Subcutaneous abdominal adipose tissue (tissue), 5 donors: ENCODE measurements around the gene AMN.

Experiments
- H3K27ac ChIP-seq: one replicate; pipeline ENCODE4 v1.7.0; 2013; ENCODE audit warnings: low read depth, mild to moderate bottlenecking, inconsistent platforms, low read length, moderate library complexity
- H3K27me3 ChIP-seq, 5 donors: one replicate each; pipeline ENCODE4 v1.7.0; 2013; ENCODE audit warnings: low read length in 5 of 5, inconsistent platforms in 1 of 5; ENCODE audit not compliant: control insufficient read depth in 5 of 5, insufficient read depth in 4 of 5
- H3K36me3 ChIP-seq, 5 donors: one replicate each; pipeline ENCODE4 v1.7.0; 2013; ENCODE audit warnings: low read length in 5 of 5; ENCODE audit not compliant: control insufficient read depth in 5 of 5, insufficient read depth in 5 of 5
- H3K4me1 ChIP-seq, 5 donors: one replicate each; pipeline ENCODE4 v1.7.0; 2013; ENCODE audit warnings: low read length in 5 of 5, mild to moderate bottlenecking in 3 of 5, moderate library complexity in 1 of 5; ENCODE audit not compliant: control insufficient read depth in 5 of 5, insufficient read depth in 5 of 5
- H3K4me3 ChIP-seq, 5 donors: one replicate each; pipeline ENCODE4 v1.7.0; 2013; ENCODE audit warnings: low read length in 5 of 5, low read depth in 1 of 5
- H3K9ac ChIP-seq, 5 donors: one replicate each; pipeline ENCODE4 v1.7.0; 2013; ENCODE audit warnings: low read length in 5 of 5, mild to moderate bottlenecking in 4 of 5, moderate library complexity in 3 of 5
- H3K9me3 ChIP-seq, 5 donors: one replicate each; pipeline ENCODE4 v1.7.0; 2013; ENCODE audit warnings: low read length in 5 of 5; ENCODE audit not compliant: control insufficient read depth in 5 of 5
- donor health status: healthy.
- donor health status: healthy.
- donor health status: healthy.
- donor health status: healthy.
- donor health status: healthy.

The AMN gene

GRCh38 chr14:102973706-102974285 is 51.3 kb downstream of the AMN start:
- Histone ChIP-seq H3K36me3 (peaks cover 2 to 95% (median 89%) of the 10 kb centered on the region in 5 donors), H3K27ac (no peak overlapping the region), H3K27me3 (no peaks in the 10 kb centered on the region), H3K4me3 (no peak overlapping the region), H3K4me1 (no peaks in the 10 kb centered on the region), H3K9ac (no peak overlapping the region), H3K9me3 (no peaks in the 10 kb centered on the region)

- Histone ChIP-seq H3K4me1 (peaks cover 0 to 4% (median 2%) of the 10 kb centered on the region in 5 donors), H3K27ac (no peak overlapping the region), H3K9ac (no peak overlapping the region), H3K27me3 (no peaks in the 10 kb centered on the region), H3K36me3 (peaks cover 2 to 94% (median 84%) of the 10 kb centered on the region in 5 donors), H3K9me3 (no peaks in the 10 kb centered on the region), H3K4me3 (no peak overlapping the region)
These were observed 53.2 kb downstream of the AMN start for GRCh38 chr14:102975662-102976061.

GRCh38 chr14:102977475-102977874 is 55.0 kb downstream of the AMN start:
- no peak overlapping the region for H3K9ac ChIP-seq
- peaks cover 0 to 5% (median 2%) of the 10 kb centered on the region in 5 donors for H3K4me1 ChIP-seq
- H3K9me3 ChIP-seq, result no peaks in the 10 kb centered on the region
- no peaks in the 10 kb centered on the region for H3K27me3 ChIP-seq
- H3K27ac ChIP-seq, result no peak overlapping the region
- no peak overlapping the region for H3K4me3 ChIP-seq
- peaks cover 2 to 92% (median 84%) of the 10 kb centered on the region in 5 donors for H3K36me3 ChIP-seq

GRCh38 chr14:102979406-102979805 is 56.9 kb downstream of the AMN start:
- H3K4me3 ChIP-seq, result no peak overlapping the region
- peaks cover 0 to 5% (median 2%) of the 10 kb centered on the region in 5 donors for H3K4me1 ChIP-seq
- H3K9ac ChIP-seq, result no peak overlapping the region
- H3K27me3 ChIP-seq, result no peaks in the 10 kb centered on the region
- no peak overlapping the region for H3K27ac ChIP-seq
- no peaks in the 10 kb centered on the region for H3K9me3 ChIP-seq
- peaks cover 2 to 92% (median 82%) of the 10 kb centered on the region in 5 donors for H3K36me3 ChIP-seq

- Histone ChIP-seq H3K4me3 (no peak overlapping the region), H3K4me1 (peaks cover 0 to 5% (median 2%) of the 10 kb centered on the region in 5 donors), H3K27me3 (no peaks in the 10 kb centered on the region), H3K36me3 (peaks cover 2 to 94% (median 86%) of the 10 kb centered on the region in 5 donors), H3K9me3 (no peaks in the 10 kb centered on the region), H3K27ac (no peak overlapping the region), H3K9ac (no peak overlapping the region)
These were observed 57.9 kb downstream of the AMN start for GRCh38 chr14:102980409-102980810.
